WERI-Rb-1 (cell line): ENCODE data around the gene SPRED2.

Experiments
- DNase-seq: peaks from one replicate; pipeline ENCODE4 v3.0.0-alpha.2; 2020
- H3K27ac ChIP-seq: fragments of 250-450 bp; sonication (Bioruptor Pico); 2 replicates; pipeline ENCODE4 v1.5.1; 2020; ENCODE audit warnings: mild to moderate bottlenecking, moderate library complexity
- H3K27me3 ChIP-seq: fragments of 250-450 bp; sonication (Bioruptor Pico); 2 replicates; pipeline ENCODE4 v1.5.1; 2021; ENCODE audit warnings: mild to moderate bottlenecking, low read depth, moderate library complexity; ENCODE audit not compliant: insufficient read depth, severe bottlenecking
- H3K36me3 ChIP-seq: fragments of 250-450 bp; sonication (Bioruptor Pico); 2 replicates; pipeline ENCODE4 v1.5.1; 2020; ENCODE audit warnings: mild to moderate bottlenecking, moderate library complexity
- H3K4me3 ChIP-seq: 2 replicates; pipeline ENCODE4 v1.5.1; 2011; ENCODE audit warnings: low read depth, mild to moderate bottlenecking, control low read depth, low read length
- H3K9me3 ChIP-seq: fragments of 250-450 bp; sonication (Bioruptor Pico); 2 replicates; pipeline ENCODE4 v1.5.1; 2021; ENCODE audit warnings: mild to moderate bottlenecking, moderate library complexity; ENCODE audit not compliant: severe bottlenecking
- CTCF ChIP-seq: IDR thresholded peaks from 2 replicates; pipeline ENCODE4 v1.5.1; 2011; ENCODE audit warnings: low read depth, mild to moderate bottlenecking, control low read depth, inconsistent platforms, low read length

SPRED2 gene

GRCh38 chr2:65291216-65292105, 140.9 kb downstream of the SPRED2 start:
- no peak for TF ChIP-seq CTCF
- no peak for DNase-seq
- Histone ChIP-seq H3K9me3 (no peaks in the 10 kb centered on the region), H3K36me3 (no peaks in the 10 kb centered on the region), H3K4me3 (no peak overlapping the region), H3K27me3 (no peaks in the 10 kb centered on the region), H3K27ac (no peak overlapping the region)

- no peaks in the 10 kb centered on the region for H3K36me3 ChIP-seq
- DNase-seq, result no peak
- TF ChIP-seq CTCF, result no peak
These were observed 145.0 kb downstream of the SPRED2 start for GRCh38 chr2:65287364-65287763.

GRCh38 chr2:65282477-65283053, 149.8 kb downstream of the SPRED2 start:
- DNase-seq, result no peak
- Histone ChIP-seq H3K36me3 (no peaks in the 10 kb centered on the region), H3K4me3 (no peak overlapping the region), H3K9me3 (no peaks in the 10 kb centered on the region), H3K27me3 (no peaks in the 10 kb centered on the region), H3K27ac (no peak overlapping the region)
- no peak for TF ChIP-seq CTCF

More at GRCh38 chr2:65287364-65287763, 145.0 kb downstream of the SPRED2 start:
- Histone ChIP-seq H3K27me3 (no peaks in the 10 kb centered on the region), H3K4me3 (no peak overlapping the region), H3K27ac (no peak overlapping the region), H3K9me3 (no peaks in the 10 kb centered on the region)

- Histone ChIP-seq H3K27me3 (no peaks in the 10 kb centered on the region), H3K4me3 (no peak overlapping the region), H3K36me3 (no peaks in the 10 kb centered on the region), H3K9me3 (no peaks in the 10 kb centered on the region), H3K27ac (no peak overlapping the region)
- DNase-seq, result no peak
- no peak for TF ChIP-seq CTCF
These were observed 150.6 kb downstream of the SPRED2 start for GRCh38 chr2:65281627-65282351.

DNA sequence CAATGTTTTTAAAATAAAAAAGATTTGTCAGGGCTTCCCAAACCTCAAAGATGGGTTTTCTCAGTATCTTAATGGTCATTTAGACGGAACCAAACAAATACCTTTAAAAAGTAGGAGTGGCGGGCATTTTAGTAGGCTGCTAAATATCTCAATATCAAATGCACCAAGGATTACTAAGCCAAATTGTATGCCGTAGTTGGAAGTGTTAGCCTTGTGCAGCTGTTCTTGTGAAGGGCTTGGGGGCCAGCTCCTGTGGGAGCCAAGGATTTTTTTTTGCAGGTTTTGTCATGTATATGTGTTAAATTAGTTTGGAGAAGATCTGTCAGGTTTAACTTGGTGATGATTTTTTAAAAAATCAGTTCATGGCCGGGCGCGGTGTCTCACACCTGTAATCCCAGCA, 152.6 kb downstream of the SPRED2 start:
- no peaks in the 10 kb centered on the region for H3K36me3 ChIP-seq
- no peak overlapping the region for H3K27ac ChIP-seq
- H3K27me3 ChIP-seq, result no peaks in the 10 kb centered on the region
- no peak for DNase-seq
- TF ChIP-seq CTCF, result no peak
- H3K9me3 ChIP-seq, result no peaks in the 10 kb centered on the region
- no peak overlapping the region for H3K4me3 ChIP-seq
